GM21528 (cell line): Measurements from ENCODE around the gene SGCE.

Experiments used
- ATAC-seq: cut with Tn5 transposase; IDR thresholded peaks from one replicate; pipeline ENCODE4 v1.9.1; 2021; ENCODE audit warnings: mild to moderate bottlenecking, moderate library complexity; ENCODE audit not compliant: unreplicated experiment, low FRiP score

The SGCE gene

DNA sequence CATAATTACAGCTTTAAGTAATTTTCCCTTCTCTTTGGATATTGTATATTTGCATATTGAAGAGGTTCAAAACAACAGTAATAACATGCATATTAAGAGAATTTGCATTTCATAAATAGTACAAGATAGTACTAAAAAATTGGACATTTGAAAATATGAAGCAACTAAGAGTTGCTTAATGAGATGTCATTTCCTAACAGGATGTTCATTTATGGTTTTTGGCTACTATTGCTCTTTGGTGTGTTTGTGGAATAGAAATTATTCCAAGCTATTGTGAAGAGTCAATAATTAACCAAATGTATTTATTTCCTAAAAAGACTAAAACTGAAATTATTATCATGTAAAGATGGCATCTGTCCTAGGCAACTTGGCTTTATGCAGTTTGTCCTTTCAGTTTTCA, 4.1 kb upstream of the SGCE start:
- ATAC-seq = no peak

DNA sequence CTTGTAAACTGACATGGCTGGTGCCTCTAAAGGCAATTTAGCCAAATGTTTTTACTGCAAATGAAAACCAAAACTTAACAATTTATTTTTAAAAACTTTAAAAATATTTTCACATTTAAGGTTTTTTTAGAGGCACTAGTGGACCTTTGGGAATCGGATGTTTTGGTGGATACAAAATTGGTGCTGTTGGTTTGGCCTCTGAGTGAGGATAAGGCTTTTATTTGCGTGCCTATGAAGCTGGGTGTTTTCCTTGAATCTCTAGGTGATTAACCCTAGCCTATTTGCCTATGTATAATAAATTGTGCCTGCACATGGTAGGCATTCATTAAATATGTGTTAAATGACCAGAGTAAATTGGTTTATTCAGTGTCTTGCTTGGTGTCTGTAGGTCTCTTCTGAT, 2.9 kb upstream of the SGCE start:
- ATAC-seq = no peak

DNA sequence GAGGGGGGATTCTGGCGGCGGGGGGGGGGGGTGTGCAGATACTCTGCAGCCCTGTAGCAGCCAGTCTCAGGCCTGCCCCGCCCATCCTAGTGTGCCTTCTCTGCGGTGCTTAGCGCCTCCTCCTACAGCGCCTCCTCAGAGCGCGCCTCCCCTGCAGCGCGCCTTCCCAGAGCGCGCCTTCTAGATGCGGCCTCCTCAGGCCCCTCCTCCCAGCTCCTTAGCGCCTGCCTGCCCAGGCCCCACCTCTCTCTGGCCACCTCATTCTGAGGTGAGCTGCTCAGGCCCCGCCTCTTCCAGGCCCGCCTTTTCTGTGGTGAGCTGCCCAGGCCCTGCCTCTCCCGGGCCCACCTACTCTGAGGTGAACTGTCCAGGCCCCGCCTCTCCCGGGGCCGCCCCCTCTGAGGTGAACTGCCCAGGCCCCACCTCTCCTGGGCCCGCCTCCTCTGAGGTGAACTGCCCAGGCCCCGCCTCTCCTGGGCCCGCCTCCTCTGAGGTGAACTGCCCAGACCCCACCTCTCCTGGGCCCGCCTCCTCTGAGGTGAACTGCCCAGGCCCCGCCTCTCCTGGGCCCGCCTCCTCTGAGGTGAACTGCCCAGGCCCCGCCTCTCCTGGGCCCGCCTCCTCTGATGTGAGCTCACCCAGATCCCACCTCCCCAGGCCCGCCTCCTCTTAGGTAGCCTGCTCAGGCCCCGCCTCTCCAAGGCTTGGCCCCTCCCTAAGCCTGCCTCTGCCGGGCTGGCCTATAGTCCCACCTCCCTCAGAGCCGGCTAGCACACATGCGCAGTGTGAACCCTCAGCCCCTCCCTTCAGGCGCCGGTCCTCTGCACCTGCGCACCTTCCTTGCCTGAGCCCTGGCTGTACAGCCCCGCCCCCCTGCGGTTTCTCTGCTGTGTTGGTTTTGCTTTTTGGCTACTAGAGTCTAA, 2.1 kb upstream of the SGCE start:
- ATAC-seq = peak; percentile 89

DNA sequence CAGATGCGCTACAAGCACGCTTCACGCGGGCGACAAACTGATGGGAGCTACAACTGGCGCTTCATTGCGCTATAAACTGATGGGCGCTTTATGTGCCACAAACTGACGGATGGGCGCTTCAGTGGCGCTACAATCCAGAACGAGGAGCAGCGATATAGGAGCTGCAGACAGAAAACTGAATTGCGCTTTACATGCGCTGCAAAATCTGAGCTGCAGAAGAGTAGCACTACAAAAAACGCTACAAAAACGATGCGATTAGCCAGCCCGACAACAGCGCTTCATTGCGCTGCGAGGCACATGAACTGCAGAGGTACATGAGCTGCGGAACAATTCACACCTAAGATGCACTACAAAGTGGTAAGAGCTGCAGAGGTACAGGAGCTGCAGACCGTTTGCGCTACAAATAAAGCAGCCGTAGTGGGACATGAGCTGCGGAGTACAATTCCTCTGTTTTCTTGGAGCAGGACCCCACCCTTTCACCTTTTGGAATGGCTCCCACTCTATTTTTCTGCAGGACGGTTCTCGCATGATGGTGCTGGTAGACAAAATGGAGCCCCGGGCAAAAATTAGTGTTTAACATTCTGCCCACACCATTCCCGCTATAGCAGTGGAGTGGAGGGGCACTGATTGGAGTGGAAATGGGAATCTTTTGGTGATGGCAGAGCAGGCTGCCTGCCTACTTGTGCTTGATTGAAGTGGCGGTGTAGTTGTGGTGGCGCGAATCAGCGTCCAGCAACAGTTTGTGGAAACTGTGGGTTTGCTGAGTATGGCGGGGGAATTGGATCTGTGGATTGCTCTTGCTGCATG, 1.2 kb upstream of the SGCE start:
- ATAC-seq = no peak

DNA sequence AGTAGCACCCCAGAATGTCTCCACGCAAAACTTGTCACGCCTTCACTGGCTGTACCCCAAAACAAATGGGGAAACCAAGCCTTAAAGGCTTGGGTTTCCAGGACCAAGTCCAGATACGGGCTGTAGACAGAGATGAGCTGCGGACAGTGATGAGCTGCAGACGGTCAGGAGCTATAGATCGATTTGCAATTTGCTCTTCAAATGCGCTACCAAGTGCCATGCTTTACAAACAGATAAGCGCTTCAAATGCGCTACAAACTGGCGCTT, 658 bp upstream of the SGCE start:
- ATAC-seq = no peak

DNA sequence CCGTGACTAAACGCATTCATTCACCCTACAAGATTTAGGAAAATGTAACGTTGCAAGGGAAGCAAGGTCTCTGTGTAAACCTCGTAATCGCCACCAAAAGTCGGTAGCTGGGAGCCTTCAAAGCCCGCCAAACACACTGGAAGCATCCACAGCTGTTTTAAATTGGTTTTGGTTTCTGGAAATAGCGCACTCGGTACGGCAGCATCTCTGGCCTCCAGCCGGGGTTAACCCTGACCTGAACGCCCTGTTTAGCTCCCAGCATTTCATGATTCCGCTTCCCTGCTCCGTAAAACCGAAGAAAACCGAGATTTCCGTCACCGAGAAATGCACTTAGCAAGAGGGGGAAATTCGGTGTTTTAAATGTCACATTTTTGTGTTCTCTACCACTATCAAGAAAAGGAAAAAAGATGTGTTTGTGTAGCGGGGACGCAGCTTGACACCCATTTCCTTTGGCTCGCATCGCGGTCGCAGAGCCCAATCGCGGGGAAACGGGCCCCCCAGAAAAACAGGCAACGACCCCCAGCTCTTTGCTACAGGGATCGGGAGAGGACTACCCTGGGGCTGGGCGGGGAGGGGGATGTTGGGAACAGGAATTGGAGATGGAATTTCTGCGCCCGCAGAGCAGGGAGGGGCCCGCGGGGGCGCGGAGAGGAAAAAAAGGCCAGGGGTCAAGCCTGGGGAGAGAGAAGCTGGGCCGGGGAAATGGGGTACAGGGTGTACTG, 646 bp downstream of the SGCE start:
- no peak for ATAC-seq

DNA sequence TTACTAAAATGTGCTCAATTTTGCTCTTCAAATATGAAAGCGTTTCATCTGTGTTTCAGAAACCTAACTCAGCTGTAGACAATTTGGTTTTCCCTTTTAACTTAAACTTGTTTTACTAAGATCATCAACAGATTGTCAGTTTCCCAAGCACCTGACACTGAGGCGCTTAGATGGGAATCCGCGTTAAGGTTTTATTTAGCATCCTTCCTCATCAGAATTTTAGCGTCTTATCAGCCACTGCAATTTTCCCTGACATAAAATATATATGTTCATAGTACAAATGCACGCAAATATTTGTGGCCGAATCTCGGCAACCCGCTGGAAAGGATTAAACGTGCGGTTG, 1.2 kb downstream of the SGCE start:
- ATAC-seq = no peak

DNA sequence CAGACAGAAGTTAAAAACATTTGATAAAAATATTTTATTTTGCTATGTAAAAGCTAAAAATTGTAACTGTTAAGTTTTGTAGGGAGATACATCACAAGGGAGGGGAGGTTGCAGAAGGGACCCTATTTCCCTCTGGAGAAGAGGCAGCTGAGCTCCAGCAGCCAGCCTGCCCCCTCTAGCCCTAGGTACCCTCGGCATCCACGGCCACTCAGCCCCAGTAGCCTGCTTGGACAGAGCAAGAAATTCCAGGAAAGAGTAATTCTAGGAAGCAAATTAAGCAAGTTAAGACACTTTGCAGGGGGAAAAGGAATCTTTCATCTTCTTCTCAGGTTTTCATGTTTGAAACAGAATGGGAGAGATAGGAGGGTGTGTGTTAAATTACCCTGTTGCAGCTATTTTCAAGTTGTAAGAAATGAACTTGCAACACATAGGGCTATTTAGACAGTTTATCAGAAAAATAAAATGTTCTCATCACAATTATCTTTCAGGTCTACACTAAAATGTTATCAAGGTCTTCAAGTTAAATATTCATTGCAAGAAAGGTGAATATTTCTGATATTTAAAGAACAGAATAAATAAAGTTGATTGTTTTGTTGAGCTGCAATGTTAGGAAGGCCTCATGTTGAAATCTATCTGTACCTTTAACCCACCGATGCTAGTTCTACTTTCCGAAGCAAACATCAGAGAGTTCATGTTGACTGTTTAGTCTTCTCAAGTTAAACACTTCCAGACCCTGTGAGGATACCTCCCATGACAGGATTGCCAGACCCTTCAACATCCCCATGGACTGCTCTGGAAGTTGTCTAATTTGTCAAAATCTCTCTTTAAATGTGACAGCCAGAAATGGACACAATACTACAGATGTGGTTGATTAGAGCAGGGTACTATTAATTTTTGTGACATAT, 5.5 kb downstream of the SGCE start:
- ATAC-seq = no peak

DNA sequence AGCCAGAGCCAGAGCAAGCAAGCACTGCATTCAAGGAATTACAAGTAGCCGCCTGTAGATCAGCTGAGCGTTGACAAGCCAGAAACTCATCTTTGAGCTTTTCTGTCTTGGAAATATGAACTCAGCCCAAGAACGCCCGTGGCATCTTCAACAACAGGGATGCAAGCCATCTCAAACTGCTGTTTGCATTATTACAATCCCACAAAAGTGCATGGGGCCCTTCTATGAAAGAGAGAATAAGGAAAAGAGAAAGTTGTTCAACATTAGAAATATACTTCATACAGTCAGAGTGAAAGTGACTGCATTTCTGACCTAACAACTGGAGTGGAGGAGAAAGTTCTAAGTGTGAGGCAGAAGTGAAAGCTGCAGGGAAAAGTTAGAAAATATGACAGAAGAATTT, 6.5 kb downstream of the SGCE start:
- ATAC-seq = peak; percentile 84

DNA sequence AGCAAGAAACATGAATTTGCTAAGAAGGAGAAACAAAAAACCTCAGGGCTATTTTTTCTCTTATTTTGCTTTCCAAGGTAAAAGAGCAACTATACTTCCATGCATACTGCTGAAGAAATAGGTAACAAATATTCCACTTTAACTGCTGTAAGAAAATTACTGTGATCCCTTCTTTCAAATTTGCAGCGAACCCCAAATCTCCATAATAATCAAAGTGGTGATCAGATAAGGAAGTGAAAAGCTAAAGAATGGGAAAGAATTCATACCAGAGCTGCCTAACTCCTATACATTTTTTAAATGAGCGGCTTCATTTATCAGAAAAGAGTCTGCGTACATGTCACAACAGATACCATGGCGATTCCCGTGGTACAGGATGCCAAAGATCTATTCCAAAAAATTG, 7.2 kb downstream of the SGCE start:
- no peak for ATAC-seq

DNA sequence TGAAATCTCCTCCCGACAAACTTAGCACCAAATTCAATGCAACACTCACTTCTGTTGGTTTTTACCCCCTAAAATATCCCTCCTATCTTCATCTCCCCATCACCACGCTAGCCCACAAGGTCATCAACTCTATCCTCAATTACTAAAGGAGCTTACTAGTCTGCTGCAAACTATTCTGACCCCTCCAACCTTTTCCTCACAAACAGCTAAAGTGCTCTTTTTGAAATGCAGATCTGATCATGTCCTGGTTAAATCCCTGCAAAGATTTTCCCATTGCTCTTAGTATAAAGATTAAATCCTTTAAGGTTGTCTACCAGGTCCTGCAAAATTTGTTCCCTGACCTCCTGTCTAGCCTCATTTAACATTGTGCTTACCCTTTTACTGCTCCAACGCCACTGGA, 8.6 kb downstream of the SGCE start:
- ATAC-seq = no peak

DNA sequence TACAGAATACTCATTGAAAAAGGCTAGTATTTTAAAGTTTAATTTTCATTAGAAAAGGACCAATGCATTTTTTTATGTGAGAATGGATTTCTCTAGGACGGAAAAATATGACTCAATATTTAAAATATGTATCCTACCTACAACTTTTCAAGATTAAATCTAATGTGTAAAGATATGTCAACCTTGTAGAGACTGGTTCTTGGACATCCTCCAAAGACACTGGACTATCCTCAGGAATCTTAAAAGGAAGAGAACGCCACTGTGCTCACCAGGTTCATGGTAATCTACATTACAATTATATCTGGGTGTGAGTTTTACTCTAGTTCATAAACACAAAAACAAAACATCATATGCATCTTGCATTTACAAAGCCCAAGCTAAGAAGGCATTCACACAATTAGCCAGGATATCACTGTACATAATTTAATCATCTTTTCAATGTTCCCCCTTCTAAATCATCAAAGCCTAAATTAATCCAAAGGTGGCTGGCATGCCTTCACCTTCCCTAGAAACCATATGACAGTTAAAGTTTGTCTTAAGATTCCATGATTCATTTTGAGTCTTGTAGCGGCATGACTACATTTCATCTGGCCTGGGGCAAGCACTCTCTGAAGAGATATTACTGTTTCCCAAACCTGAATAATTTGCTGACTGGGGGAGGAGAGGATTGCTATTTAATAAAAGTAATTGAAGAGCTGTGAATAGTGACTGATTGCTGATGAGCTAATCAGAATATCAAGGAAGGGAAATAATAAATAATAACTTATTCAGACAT, 12.0 kb downstream of the SGCE start:
- no peak for ATAC-seq

DNA sequence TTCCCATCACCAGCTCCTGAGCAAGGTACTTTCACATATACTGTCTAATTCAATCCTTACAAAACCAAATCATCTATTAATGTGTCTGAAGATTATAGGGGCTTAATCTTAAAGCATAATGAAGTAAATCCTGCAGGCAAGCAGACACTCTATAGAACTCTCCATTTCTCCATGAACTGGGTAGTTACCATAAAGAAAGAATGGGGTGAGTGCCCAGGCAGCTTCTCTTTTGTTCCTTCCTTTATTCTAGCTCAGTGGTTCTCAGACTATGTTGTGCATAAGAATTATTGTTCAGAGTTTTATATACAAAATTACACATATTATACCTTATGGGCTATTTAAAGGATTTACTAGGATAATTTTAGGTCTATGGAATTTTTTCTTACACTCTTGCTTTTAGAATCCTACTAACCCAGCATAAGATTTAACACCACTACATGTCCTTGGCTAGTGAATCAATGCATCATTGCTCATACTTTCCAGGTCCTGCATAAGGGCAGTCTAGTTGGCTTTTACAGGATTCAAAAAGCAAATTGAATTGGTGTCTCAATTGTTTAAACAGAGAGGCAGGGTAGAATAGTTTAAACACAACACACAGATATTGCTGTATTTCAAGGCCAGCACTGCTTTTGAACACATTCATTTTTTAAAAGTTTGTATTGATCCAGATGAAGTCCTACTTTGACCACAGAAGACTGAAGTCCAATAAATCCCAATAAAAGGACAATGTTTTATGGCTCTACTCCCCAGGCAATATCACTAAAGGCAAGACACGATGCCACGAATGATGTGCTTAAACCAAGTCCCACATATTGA, 12.9 kb downstream of the SGCE start:
- no peak for ATAC-seq

DNA sequence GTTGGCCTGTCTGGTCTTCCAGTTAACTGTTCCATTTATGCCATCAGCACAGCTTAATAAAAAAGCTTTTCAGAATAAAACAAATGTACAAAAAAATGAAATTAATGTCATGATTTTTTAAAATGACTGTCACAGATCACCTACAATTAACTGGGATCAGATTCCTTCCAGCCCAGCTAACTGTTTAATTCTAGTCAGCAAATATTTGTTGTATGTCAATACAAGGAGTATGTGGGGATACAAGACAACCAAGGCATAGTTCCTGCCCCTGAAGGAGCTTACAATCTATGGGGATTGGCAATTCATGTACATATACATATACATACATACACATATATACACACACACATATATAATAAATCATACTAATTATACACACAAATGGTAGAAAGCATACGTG, 16.5 kb downstream of the SGCE start:
- ATAC-seq = no peak

DNA sequence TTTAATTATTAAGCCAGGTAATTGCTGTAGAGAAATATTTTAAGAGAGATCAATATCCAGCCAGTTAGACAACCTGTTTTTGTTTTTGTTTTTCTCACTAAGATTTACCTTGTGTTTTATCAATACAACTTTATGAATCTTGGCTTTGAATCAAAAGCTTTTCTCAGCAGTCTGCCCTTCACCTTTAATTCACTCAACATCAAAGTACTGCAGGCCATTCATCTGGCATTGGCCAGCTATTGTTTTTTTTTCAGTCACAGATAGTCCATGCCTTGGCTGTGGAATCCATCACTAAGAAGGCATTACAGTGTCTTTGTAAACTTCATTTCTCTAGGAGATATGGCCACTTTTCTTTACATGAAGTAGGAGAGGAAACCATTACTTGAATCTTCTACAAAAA, 20.2 kb downstream of the SGCE start:
- no peak for ATAC-seq

DNA sequence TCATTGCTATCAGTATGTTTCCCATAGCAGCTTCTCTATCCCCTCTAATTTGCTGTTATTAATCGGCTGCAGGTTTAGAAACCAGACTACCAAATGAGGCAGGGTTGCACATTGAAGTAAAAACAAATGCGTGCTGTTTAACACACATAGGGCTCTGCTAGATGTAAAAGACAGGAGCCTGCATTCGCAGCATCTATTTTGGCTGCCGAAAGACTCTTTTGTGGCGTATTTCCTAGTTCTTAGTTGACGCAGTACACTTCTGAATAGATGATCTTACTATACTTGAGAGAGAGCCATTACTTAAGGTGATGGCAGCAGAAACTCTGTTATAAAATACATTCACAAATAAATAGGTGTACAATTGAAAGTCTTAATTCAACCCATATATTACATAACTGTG, 21.4 kb downstream of the SGCE start:
- no peak for ATAC-seq

DNA sequence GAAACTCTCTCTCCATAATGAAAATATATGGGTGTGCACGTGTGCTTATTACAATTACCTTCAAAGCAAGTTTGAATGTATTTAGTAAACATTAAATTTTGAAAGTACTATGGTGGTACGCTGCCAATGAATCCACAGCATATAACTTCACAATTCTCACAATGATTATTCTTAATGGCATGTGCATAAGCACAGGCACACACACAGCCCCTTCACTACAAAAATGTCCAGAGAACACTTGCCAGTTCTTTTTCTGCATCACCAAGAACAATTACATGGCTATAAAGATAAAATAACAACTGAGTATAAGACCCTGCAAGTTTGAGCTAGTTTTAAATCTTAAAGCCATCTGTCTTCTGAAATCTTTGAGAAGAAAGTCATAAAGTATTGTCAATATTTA, 22.2 kb downstream of the SGCE start:
- ATAC-seq = no peak

DNA sequence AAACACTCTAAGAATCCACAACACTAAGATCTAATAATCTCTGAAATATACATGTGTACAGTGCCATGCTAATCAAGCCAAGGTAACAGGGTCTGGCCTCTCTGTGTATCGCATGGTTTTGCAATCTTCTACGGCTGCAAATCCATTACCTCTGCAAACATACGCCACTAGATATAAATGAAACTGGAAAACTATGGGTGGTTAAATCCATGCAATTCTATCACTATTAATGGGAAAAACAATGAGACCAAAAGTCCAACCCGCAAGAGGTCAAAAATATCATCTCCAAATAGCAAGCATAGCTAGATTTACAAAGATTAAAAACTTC, 23.0 kb downstream of the SGCE start:
- no peak for ATAC-seq

DNA sequence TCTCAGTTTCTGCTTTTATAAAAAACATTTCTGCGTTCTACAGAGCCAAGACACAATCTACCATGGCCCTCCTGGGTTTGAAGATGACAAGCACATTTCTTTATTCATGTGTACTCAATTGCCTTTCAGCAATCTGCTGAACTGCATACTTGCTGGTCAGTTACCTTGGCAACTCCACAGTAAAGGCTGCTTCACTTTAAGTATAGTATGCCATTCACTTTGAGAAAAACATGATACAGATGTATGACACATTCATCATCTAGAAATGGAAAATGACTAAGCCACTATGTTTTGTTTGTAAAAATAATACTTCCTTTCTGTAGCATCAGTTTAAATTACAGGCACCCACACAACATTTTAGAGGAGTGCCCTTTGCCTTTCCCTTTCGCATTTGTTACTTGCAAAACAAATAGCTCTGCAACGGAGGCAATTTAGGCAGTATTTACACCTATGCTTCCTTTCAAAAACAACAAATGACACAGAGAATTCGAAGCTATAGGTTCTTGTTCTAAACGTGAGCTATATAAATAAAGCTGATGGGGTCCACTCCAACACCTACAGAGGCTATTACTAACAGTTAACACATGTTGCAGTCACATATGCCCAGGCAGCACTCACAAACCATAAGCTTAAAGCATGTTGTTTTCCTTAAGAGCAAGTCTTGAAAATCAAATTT, 23.5 kb downstream of the SGCE start:
- no peak for ATAC-seq
